Thoracic aorta (tissue), 2 donors: ENCODE data around the gene RPUSD3. TPM values are rescaled to one million over a fixed set of nuclear protein-coding genes. Genes with fewer than 3 reads are reported as not detected.
A peak's percentile ranks its signal among the peaks of the same experiment; 100 is the strongest.

Source experiments
- ATAC-seq: fragments of 150-250 bp; one replicate; pipeline ENCODE4 v1.8.0; 2017; ENCODE audit warnings: low read depth; ENCODE audit not compliant: insufficient number of reproducible peaks, low FRiP score
- DNase-seq: peaks from one replicate; pipeline ENCODE4 v3.0.0-alpha.2; 2020; ENCODE audit warnings: low spot score
- H3K27ac ChIP-seq, 2 donors: fragments of 200-600 bp; sonication (generic); 1 replicate in 1 of 2; 2 replicates in 1 of 2; pipeline ENCODE4 v1.5.1; 2016; ENCODE audit warnings: mild to moderate bottlenecking in 2 of 2, moderate library complexity in 2 of 2
- H3K27me3 ChIP-seq: fragments of 200-600 bp; sonication (generic); replicated peaks from 2 replicates; pipeline ENCODE4 v1.6.0; 2016; ENCODE audit warnings: mild to moderate bottlenecking; ENCODE audit not compliant: insufficient read depth
- H3K36me3 ChIP-seq: fragments of 200-600 bp; sonication (generic); one replicate; pipeline ENCODE4 v1.5.1; 2016
- H3K4me1 ChIP-seq, 2 donors: fragments of 200-600 bp; sonication (generic); 1 replicate in 1 of 2; 2 replicates in 1 of 2; pipeline versions ENCODE4 v1.5.1 to v1.6.0; 2016; ENCODE audit warnings: low read depth in 2 of 2, mild to moderate bottlenecking in 1 of 2; ENCODE audit not compliant: control insufficient read depth in 1 of 2
- H3K4me3 ChIP-seq: fragments of 200-600 bp; sonication (generic); 2 replicates; pipeline ENCODE4 v1.5.1; 2016; ENCODE audit warnings: mild to moderate bottlenecking
- H3K9me3 ChIP-seq: fragments of 200-600 bp; sonication (generic); 2 replicates; pipeline ENCODE4 v1.5.1; 2016
- total RNA-seq, 2 donors: library from RNA; depleted of rRNA; stranded (reverse); fragments of >200 nt; gene quantifications; one replicate each; pipeline versions ENCODE4 v1.1.0 to v1.2.3, GENCODE V29; 2016
- TF ChIP-seq, protein P1 (sequence below): fragments of 200-600 bp; sonication (generic); IDR thresholded peaks from one replicate; pipeline ENCODE4 v1.5.1; 2019; ENCODE audit warnings: antibody characterized with exemption

RPUSD3 gene
- total RNA-seq, 2 donors from 2014 or later: 24.5 to 41.3 TPM

DNA sequence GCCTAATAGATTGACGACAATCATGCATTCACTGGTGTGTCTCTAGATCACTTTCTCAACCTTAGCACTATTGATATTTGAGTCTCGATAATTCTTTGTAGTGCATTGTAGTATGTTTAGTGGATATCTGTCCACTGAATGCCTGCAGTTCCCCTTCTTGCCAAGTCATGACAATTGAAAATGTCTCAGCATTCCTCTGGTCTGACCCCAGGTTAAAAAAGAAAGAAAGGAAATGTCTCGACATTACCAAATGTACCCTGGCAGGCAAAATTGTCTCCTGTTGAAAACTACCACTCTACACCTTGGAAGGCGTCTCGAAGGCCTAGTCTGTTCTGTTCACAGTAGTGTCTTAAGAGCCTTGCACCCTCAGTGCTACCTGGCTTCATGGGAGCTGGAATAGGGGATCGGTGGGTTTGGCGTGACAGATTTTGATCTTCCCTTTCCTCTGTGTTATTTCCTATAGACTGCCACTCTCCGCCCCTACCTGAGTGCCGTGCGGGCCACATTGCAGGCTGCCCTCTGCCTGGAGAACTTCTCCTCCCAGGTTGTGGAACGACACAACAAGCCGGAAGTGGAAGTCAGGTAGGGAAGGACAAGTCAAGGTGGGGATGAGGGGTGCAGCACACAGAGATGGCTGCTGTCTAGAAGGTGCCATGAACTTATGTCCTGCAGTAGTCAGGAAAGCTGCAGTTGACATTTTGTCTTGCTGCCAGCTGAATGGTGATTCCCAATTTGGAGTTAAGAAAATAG lies 46.4 kb downstream of the RPUSD3 start:
- DNase-seq (no peak), ATAC-seq (no peak)
- no peak overlapping the region for H3K27ac ChIP-seq
- H3K9me3 ChIP-seq: no peaks in the 10 kb centered on the region
- H3K36me3 ChIP-seq: peaks cover 45% of the 10 kb centered on the region
- peaks cover 6 to 24% of the 10 kb centered on the region in 2 donors for H3K4me1 ChIP-seq
- H3K4me3 ChIP-seq: no peak overlapping the region
- TF ChIP-seq, protein P1, sequence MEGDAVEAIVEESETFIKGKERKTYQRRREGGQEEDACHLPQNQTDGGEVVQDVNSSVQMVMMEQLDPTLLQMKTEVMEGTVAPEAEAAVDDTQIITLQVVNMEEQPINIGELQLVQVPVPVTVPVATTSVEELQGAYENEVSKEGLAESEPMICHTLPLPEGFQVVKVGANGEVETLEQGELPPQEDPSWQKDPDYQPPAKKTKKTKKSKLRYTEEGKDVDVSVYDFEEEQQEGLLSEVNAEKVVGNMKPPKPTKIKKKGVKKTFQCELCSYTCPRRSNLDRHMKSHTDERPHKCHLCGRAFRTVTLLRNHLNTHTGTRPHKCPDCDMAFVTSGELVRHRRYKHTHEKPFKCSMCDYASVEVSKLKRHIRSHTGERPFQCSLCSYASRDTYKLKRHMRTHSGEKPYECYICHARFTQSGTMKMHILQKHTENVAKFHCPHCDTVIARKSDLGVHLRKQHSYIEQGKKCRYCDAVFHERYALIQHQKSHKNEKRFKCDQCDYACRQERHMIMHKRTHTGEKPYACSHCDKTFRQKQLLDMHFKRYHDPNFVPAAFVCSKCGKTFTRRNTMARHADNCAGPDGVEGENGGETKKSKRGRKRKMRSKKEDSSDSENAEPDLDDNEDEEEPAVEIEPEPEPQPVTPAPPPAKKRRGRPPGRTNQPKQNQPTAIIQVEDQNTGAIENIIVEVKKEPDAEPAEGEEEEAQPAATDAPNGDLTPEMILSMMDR: no peak
- no peaks in the 10 kb centered on the region for H3K27me3 ChIP-seq

DNA sequence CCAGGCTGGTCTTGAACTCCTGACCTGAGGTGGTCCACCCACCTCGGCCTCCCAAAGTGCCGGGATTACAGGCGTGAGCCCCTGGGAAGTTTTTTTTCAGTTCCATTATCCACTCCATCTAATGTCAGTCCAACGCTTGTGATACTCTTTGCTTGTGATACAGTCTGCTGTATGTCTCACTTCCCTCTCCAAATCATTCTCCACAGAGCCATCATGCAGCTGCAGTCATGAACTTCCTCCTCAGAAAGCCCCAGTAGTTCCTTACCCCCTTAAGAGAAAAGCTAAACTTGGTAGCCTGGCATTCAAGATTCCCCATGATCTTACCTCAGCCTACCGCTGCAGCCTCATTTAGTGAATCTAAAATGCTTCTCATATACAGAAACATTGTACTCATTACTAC lies 48.6 kb downstream of the RPUSD3 start:
- DNase-seq (no peak), ATAC-seq (no peak)
- Histone ChIP-seq H3K4me1 (peaks cover 17 to 40% of the 10 kb centered on the region in 2 donors), H3K9me3 (no peaks in the 10 kb centered on the region), H3K27ac (no peak overlapping the region), H3K27me3 (no peaks in the 10 kb centered on the region), H3K36me3 (peaks cover 31% of the 10 kb centered on the region), H3K4me3 (no peak overlapping the region)
- TF ChIP-seq, protein P1: no peak

DNA sequence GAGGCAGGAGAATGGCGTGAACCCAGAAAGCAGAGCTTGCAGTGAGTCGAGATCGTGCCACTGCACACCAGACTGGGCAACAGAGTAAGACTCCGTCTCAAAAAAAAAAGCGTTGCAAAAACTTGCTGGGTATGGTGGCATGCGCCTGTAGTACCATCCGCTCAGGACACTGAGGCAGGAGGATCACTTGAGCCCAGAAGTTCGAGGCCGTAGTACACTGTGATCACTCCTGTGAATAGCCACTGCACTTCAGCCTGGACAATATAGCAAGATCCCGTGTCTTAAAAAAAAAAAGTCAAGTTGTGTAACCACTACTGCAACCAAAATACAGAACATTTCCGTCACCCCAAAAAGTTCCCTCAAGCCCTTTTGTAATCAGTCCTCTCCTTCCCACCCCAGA lies 49.4 kb downstream of the RPUSD3 start:
- H3K9me3 ChIP-seq: no peaks in the 10 kb centered on the region
- TF ChIP-seq, protein P1: no peak
- peaks cover 27% of the 10 kb centered on the region for H3K36me3 ChIP-seq
- H3K4me1 ChIP-seq: peaks cover 17 to 40% of the 10 kb centered on the region in 2 donors
- H3K4me3 ChIP-seq: peak overlapping the region; percentile 99
- no peaks in the 10 kb centered on the region for H3K27me3 ChIP-seq
- DNase-seq (no peak), ATAC-seq (no peak)
- H3K27ac ChIP-seq: no peak overlapping the region

DNA sequence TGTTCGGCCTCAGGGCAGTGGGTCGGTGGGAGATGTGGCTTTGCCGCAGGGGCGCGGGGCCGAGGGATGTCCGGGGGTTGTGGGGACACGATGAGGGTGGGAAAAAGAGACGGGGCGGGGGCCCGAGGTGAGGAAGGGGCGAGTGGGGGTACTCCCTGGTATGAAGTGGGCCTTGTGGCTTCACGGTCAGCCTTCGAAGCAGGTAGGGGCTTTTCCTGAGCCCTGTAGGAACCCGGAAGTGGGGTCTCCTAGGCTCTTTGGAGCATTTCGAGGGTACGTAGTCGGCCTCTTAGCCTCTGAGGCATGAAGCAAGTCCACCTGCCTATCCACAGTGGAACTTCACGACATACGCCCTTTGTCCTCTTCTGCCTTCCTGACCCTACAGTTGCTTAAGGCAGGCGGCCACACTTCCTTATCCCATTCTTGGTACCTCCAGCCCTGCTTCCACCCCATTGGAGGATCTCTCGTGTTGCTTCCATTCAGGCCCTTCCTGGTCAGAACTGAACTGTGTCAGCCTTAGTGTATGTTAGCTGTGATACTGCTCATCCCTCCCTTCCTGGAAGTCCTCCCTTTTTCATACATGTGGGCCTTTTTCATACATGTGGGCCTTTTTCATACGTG lies 50.5 kb downstream of the RPUSD3 start:
- H3K36me3 ChIP-seq: peaks cover 27% of the 10 kb centered on the region
- no peak for DNase-seq
- TF ChIP-seq, protein P1: no peak
- H3K27me3 ChIP-seq: no peaks in the 10 kb centered on the region
- no peaks in the 10 kb centered on the region for H3K9me3 ChIP-seq
- peak overlapping the region; percentile 99 for H3K4me3 ChIP-seq
- H3K27ac ChIP-seq: peak overlapping the region; percentile 99
- H3K4me1 ChIP-seq: peaks cover 17 to 40% of the 10 kb centered on the region in 2 donors
- peak; percentile 33 for ATAC-seq

DNA sequence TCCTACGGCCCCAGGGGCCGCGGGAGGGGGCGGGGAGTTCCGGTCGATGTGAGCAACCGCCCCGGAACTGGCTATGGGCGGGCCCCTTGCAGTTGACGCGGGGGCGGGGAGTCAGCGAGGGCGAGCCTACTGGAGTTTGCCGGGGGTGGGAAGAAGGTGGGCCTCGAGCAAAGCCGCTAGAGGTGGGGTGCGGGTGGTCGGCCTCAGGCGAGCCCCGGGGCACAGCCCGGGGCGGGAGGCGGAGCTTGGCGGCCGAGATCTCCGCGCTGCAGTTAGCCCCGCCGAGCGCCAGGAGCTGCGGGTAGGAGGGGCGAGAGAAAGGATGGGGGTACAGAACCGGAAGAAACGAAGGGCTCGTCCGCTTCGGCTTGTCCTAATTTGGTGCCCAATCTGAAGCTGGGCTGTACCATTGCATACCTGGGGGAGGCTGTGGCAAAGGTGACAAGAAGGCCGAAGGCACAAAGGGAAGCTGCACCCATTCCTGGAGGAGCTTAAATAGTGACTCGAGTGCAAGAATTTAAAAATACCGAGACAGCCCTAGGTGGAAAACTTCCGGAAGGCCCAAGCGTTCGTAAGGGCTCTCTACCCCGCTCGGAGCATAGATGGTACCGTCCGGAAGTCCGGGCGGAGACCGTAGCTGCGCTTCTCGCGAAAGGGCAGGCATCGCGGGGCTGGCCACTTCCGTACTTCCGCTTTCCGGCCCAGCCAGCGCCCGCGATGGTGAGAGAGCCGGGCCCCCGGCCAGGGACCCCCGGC lies 51.2 kb downstream of the RPUSD3 start, which contains the start of the genes ARPC4 and TADA3:
ARPC4 (plus strand) TSS at position 678 of the 756 bp plus-strand sequence; CDS start at position 718, 40 bp downstream.
TADA3 (minus strand) TSS at position 69 of the 756 bp plus-strand sequence. CDS start 1,007 bp downstream, outside the sequence.
- ATAC-seq (peak; percentile 91), DNase-seq (peak; percentile 83)
- peaks cover 20% of the 10 kb centered on the region for H3K36me3 ChIP-seq
- peaks cover 17 to 40% of the 10 kb centered on the region in 2 donors for H3K4me1 ChIP-seq
- H3K9me3 ChIP-seq: no peaks in the 10 kb centered on the region
- H3K27me3 ChIP-seq: no peaks in the 10 kb centered on the region
- TF ChIP-seq, protein P1: peak; percentile 32
- H3K4me3 ChIP-seq: peak within 1 kb of the TSS; percentile 99
- H3K27ac ChIP-seq: peak within 1 kb of the TSS; percentile 99
